Common myeloid progenitor, CD34-positive (primary cell): ENCODE measurements around the gene SRPRB.

Experiments
- CTCF ChIA-PET: fragments of 350-600 bp; sonication (Branson Sonifier 250); formaldehyde crosslinking; loops from one replicate; lab custom pipeline; 2021; ENCODE audit warnings: antibody characterized with exemption; lab: Charles Lee
- POLR2A ChIA-PET: fragments of 350-600 bp; sonication (Branson Sonifier 250); formaldehyde crosslinking; loops from one replicate; lab custom pipeline; 2021; ENCODE audit warnings: antibody characterized with exemption; lab: Charles Lee
- DNase-seq, 3 donors: peaks; one replicate each; pipeline versions ENCODE4 v3.0.0 to v3.0.0-alpha.2; 2013
- H3K27ac ChIP-seq, 2 experiments: 1 replicate in 1 of 2; 2 replicates in 1 of 2; pipeline ENCODE4 v1.7.0; 2013; ENCODE audit warnings: inconsistent platforms in 2 of 2, low read length in 2 of 2, mild to moderate bottlenecking in 2 of 2, low read depth in 1 of 2, moderate library complexity in 1 of 2; ENCODE audit not compliant: severe bottlenecking in 2 of 2, insufficient read depth in 1 of 2, poor library complexity in 1 of 2
- H3K27me3 ChIP-seq, 5 experiments: replicated peaks in 2 of 5; 1 replicate in 3 of 5; 2 replicates in 2 of 5; pipeline versions ENCODE4 v1.6.1 to v1.7.0; 2013; ENCODE audit warnings: low read length in 4 of 5, mild to moderate bottlenecking in 2 of 5, moderate library complexity in 2 of 5, inconsistent platforms in 1 of 5; ENCODE audit not compliant: insufficient read depth in 5 of 5, control insufficient read depth in 4 of 5
- H3K36me3 ChIP-seq, 4 experiments: 1 replicate in 2 of 4; 2 replicates in 2 of 4; pipeline versions ENCODE4 v1.6.1 to v1.7.0; 2013; ENCODE audit warnings: low read length in 3 of 4, control low read depth in 1 of 4, mild to moderate bottlenecking in 1 of 4; ENCODE audit not compliant: control insufficient read depth in 4 of 4, insufficient read depth in 4 of 4
- H3K4me1 ChIP-seq, 4 experiments: 1 replicate in 3 of 4; 2 replicates in 1 of 4; pipeline versions ENCODE4 v1.6.1 to v1.7.1; 2013; ENCODE audit warnings: low read length in 3 of 4, mild to moderate bottlenecking in 3 of 4, control low read depth in 1 of 4, inconsistent platforms in 1 of 4, moderate library complexity in 1 of 4; ENCODE audit not compliant: control insufficient read depth in 4 of 4, insufficient read depth in 4 of 4; ENCODE audit errors: control extremely low read depth in 1 of 4
- H3K4me3 ChIP-seq, 7 experiments: 1 replicate in 4 of 7; 2 replicates in 3 of 7; pipeline versions ENCODE4 v1.5.1 to v1.7.0; 2013; ENCODE audit warnings: mild to moderate bottlenecking in 7 of 7, low read length in 6 of 7, moderate library complexity in 6 of 7, inconsistent platforms in 2 of 7, low read depth in 2 of 7, control low read depth in 1 of 7; ENCODE audit not compliant: insufficient read depth in 4 of 7, control insufficient read depth in 1 of 7; ENCODE audit errors: extremely low read depth in 1 of 7
- H3K9me3 ChIP-seq, 5 experiments: 1 replicate in 4 of 5; 2 replicates in 1 of 5; pipeline versions ENCODE4 v1.6.1 to v1.7.1; 2013; ENCODE audit warnings: low read length in 4 of 5, mild to moderate bottlenecking in 2 of 5, inconsistent platforms in 1 of 5, low read depth in 1 of 5, moderate library complexity in 1 of 5; ENCODE audit not compliant: control insufficient read depth in 4 of 5, insufficient read depth in 2 of 5; ENCODE audit errors: control extremely low read depth in 1 of 5
- WGBS: methylation state at CpG from one replicate; pipeline ENCODE4 v1.1.5; 2013; ENCODE audit not compliant: insufficient coverage; 5-methylcytosine and 5-hydroxymethylcytosine counted together

Gene SRPRB

DNA sequence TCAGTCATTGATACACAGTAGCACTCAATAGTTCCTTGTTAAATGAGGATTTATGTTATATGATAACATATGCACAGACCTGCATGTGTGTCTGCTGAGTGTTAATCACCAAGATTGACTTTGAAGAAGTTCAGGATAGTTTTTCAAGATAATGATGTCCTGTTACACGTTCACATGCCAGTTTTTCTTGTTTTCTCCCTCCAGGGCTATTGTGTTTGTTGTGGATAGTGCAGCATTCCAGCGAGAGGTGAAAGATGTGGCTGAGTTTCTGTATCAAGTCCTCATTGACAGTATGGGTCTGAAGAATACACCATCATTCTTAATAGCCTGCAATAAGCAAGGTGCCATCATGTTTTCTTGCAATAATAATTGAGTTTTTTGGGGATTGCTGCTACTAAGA, 9.8 kb downstream of the SRPRB start:
- Histone ChIP-seq H3K36me3 (peaks cover 27 to 70% (median 49%) of the 10 kb centered on the region in 4 experiments), H3K4me1 (peaks cover 0 to 2% (median 0%) of the 10 kb centered on the region in 4 experiments), H3K9me3 (no peaks in the 10 kb centered on the region), H3K4me3 (no peak overlapping the region), H3K27ac (no peak overlapping the region), H3K27me3 (no peaks in the 10 kb centered on the region)
- no peak for DNase-seq
- ChIA-PET POLR2A (no interaction called here), CTCF (interaction anchor here (0.9 to 1.4 kb wide), 2 partner anchors 152 to 214 kb away, joined by 3 read pairs; no protein-coding TSS in a partner anchor)
- WGBS = 100% methylated on average over 1 of the region's 2 CpGs

DNA sequence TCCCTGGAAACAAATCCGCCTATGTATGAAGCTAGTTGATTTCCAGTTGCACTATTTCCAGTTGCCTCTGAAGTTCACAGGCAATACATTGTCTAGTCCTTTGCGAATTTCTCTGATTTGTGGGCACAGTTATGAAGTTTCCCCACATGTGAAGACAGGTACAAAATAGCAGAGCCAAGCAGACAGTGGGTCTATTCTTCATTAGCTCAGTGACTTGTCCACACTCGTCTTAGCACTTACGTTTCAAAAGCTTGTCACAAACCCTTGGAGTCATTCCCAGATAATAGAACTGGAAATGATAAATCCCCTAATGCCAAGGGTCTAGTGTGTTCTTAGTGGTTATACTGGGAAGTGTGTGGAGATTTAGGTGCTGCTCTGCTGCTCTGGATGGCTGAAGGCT, 14.5 kb downstream of the SRPRB start:
- 93% methylated on average over 4 of the region's 4 CpGs for WGBS
- POLR2A ChIA-PET = interaction anchor here (0.6 kb wide), 1 partner anchor 214 kb away, joined by 4 read pairs; no protein-coding TSS in a partner anchor
- H3K4me1 ChIP-seq = peaks cover 0 to 2% (median 0%) of the 10 kb centered on the region in 4 experiments

DNA sequence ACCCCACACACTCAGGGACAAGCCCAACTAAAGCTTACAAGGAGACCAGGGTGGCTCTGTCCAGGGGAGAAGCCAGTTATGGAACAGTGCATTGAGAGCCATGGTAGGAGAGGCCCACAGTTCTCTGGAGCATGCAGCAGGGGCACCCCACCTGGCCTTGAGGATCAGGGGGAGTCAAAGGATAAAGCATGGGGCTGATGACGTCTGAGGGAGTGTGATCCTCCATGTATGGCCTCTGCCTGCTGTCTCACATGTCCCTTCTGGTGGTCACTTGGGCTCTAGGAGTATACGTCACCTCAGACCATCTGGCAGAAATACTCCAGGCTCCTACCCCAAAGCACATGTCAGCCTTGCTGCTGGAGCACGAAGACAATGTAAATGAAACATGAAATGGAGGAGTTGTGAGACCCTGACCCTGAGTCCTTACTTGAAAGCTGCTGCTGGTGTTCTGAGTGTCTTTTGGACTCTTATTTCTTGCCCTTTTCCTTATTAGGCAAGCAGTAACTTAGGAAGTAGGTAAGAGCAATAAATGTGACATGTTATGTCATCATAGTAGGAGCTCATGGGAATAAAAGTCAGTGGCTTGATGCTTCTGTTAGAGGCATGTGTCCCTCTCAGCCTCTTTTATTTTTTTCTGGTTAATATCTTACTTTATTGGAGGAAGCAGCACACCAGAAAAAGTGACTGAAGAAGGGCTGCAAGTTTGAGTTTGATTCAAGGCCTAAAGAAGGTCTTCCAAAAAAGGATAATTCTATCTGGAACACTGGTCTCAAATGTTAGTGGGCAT, 15.5 kb downstream of the SRPRB start:
- CTCF ChIA-PET = interaction anchor here (0.6 to 1.6 kb wide), 4 partner anchors 108 to 380 kb away, joined by 3 to 6 read pairs (median 3); no protein-coding TSS in a partner anchor
- no peak overlapping the region for H3K27ac ChIP-seq
- WGBS = 100% methylated on average over 2 of the region's 3 CpGs
- peaks cover 13 to 77% (median 60%) of the 10 kb centered on the region in 4 experiments for H3K36me3 ChIP-seq
- no peaks in the 10 kb centered on the region for H3K27me3 ChIP-seq
- no peak overlapping the region for H3K4me3 ChIP-seq
- DNase-seq = no peak
- POLR2A ChIA-PET = no interaction called here
- no peaks in the 10 kb centered on the region for H3K9me3 ChIP-seq
- H3K4me1 ChIP-seq = peaks cover 0 to 2% (median 0%) of the 10 kb centered on the region in 4 experiments

More for the DNA sequence above, 14.5 kb downstream of the SRPRB start:
- no peak for DNase-seq
- CTCF ChIA-PET = interaction anchor here (0.7 to 1.6 kb wide), 8 partner anchors 13 to 381 kb away, joined by 3 to 6 read pairs (median 3); no protein-coding TSS in a partner anchor
- H3K4me3 ChIP-seq = no peak overlapping the region
- H3K36me3 ChIP-seq = peaks cover 20 to 83% (median 65%) of the 10 kb centered on the region in 4 experiments
- no peaks in the 10 kb centered on the region for H3K9me3 ChIP-seq
- no peaks in the 10 kb centered on the region for H3K27me3 ChIP-seq
- H3K27ac ChIP-seq = no peak overlapping the region

DNA sequence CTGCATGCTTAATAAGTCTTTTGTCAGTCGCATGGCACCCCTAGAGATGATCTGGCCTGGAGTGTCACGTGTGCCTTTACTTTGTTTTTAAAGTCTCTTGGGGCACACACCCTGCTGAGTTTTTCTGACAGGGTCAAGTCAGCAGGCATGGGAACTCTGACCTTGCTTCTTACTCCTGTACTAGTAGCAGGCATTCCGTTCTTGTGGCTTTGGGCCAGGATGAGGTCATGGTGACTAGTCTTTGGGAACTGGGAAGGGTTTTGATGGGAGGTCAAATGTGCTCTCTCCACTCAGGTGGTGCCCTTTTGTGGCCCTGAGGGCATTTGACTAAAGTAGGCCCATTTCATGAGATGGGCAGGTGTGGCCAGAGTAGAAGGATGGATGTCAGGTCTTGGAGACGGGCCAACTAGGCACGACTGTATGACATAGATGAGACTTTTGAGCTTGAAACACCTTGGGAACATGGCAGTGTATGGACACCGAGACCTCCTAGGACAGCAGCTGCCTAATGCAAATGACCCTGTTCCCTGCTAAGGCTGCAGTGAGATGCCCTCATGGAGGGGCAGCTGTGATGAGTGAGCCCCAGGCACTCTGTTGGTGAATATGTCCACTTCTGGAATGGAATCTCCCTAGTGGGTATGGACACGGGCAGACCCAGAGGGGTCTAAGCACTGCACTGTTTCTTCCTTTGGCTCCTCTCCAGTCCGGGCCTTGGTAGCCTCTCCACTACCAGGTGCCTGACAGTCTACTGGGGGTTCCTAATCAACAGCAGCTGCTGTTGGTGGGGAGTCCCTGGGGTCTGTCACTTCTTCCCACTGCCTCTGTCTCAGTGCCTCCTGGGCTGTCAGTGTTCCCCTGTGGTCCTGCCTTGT, 16.4 kb downstream of the SRPRB start:
- no peak for DNase-seq
- no peaks in the 10 kb centered on the region for H3K27me3 ChIP-seq
- no peak overlapping the region for H3K27ac ChIP-seq
- whole genome bisulfite sequencing = 87% methylated on average over 8 of the region's 8 CpGs
- H3K4me1 ChIP-seq = peaks cover 0 to 2% (median 0%) of the 10 kb centered on the region in 4 experiments
- H3K9me3 ChIP-seq = no peaks in the 10 kb centered on the region
- CTCF ChIA-PET = interaction anchor here (0.6 to 1.4 kb wide), 5 partner anchors 9 to 128 kb away, joined by 3 to 6 read pairs (median 3); no protein-coding TSS in a partner anchor
- no peak overlapping the region for H3K4me3 ChIP-seq
- peaks cover 10 to 69% (median 54%) of the 10 kb centered on the region in 4 experiments for H3K36me3 ChIP-seq
- POLR2A ChIA-PET = no interaction called here

DNA sequence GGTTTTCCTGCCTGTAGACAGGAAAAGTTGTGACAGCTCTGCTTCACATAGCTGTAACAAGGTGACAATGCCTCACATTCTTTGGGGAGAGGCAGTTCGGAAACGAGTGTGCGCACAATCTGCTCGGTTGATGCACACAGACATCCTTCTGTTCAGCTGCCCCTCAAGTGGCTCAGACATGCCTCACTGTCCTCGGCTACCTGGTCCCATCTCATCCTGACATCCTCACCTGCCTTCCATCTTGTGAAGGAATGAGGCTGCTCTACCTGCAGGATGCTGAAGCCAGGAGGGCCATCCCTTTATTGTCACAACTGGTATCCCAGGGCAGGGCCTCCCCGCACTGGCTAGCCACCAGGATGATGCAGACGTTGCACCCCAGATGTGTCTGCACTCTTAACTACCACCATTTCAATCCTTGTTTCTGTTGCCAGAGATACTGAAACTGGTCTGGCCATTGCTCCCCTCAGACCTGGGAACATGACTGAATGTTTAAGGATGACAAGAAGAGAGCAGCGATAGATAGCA, 19.4 kb downstream of the SRPRB start:
- 93% methylated on average over 8 of the region's 8 CpGs for WGBS
- ChIA-PET CTCF (interaction anchor here (1.3 kb wide), 1 partner anchor 30 kb away, joined by 3 read pairs; no protein-coding TSS in a partner anchor), POLR2A (no interaction called here)

DNA sequence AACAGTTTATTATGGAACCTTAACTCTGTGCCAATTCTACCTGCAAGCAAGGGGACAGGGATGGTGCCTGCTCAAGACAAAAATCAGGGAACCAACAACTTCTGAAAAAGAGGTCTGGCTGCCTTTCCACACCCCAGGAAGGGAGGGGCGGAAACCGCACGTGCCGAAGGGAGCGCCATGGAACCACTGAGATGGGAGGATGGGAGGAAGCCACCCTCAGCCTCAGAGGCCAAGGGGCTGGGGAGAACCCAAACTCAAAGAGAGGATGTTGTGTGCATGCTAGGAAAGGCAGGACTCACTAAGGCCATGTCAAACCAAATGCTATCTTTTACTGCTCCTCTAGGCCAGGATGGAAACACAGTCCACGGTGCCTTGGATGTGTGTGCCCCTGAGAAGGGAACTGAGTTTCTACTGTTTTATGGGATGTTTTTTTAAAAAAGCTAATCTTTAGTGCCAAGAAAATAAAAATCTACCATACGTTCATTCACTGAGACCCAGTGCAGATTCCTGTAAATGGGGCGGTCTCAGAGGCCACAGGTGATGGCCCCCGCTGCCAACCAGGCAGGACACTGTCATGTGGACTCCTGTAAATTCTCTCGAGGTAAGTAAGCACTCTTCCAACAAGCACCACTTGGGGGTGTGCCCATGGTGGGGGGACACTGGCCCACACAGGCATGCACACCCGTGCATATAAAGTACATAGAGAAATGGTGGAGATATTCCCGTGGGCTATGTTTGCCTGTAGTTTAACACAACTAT, 20.5 kb downstream of the SRPRB start:
- no peak for DNase-seq
- no peaks in the 10 kb centered on the region for H3K4me1 ChIP-seq
- H3K27ac ChIP-seq = no peak overlapping the region
- ChIA-PET POLR2A (no interaction called here), CTCF (no interaction called here)
- 96% methylated on average over 7 of the region's 12 CpGs for WGBS
- H3K4me3 ChIP-seq = no peak overlapping the region
- peaks cover 0 to 2% (median 0%) of the 10 kb centered on the region in 5 experiments for H3K27me3 ChIP-seq
- H3K9me3 ChIP-seq = no peaks in the 10 kb centered on the region
- H3K36me3 ChIP-seq = peaks cover 0 to 39% (median 26%) of the 10 kb centered on the region in 4 experiments

More for the DNA sequence above, 19.4 kb downstream of the SRPRB start:
- H3K27ac ChIP-seq = no peak overlapping the region
- H3K4me1 ChIP-seq = no peaks in the 10 kb centered on the region
- no peaks in the 10 kb centered on the region for H3K9me3 ChIP-seq
- DNase-seq = no peak
- H3K4me3 ChIP-seq = no peak overlapping the region
- H3K27me3 ChIP-seq = no peaks in the 10 kb centered on the region
- peaks cover 6 to 50% (median 36%) of the 10 kb centered on the region in 4 experiments for H3K36me3 ChIP-seq
